ENCODE measurements around the gene KRABD2.
A peak's percentile ranks its signal among the peaks of the same experiment; 100 is the strongest.
"Not testable (repeated sequence)": the region's sequence is repeated elsewhere in the genome, so short reads cannot be mapped to it uniquely, and the experiment has no call there.

Gene KRABD2

DNA sequence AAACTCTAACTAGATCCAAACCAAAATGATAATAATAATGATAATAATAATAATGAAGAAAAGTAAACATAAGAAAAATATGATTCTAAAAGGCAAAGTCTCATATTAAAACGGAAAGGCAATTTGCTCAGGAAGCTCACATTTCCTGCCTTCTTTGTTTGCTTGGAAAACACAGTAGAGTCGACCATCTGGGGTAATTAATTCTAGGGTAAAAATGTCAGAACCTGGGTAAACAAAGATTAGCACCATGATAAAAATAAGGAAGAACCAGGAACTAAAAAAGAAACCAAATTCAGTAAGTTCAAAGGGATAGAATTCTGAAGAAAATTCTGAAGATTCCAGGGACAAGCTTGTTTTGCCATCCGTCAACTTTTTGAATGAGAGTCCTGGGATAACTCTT is 16.2 kb downstream of the KRABD2 start:
- no peak for ATAC-seq

DNA sequence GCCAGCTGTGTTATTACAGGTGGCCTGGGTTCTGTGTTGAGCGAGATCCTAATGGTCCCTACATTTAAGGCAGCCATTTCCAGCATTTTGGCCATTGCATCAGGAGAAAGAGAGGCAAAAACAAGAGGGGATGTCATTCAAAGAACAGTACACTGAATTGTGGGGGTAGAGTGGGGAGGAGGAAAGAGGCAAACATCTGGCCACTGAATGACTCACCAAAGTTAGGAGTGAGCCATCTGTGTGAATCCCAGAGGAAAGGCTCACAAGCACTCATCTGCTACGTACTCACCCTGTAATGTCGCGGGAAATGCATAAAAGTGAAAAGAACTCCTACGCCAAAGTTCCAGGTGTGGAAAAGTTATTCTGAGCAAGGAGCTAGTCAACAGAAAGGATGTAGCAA is 16.7 kb downstream of the KRABD2 start:
- no peak for ATAC-seq

DNA sequence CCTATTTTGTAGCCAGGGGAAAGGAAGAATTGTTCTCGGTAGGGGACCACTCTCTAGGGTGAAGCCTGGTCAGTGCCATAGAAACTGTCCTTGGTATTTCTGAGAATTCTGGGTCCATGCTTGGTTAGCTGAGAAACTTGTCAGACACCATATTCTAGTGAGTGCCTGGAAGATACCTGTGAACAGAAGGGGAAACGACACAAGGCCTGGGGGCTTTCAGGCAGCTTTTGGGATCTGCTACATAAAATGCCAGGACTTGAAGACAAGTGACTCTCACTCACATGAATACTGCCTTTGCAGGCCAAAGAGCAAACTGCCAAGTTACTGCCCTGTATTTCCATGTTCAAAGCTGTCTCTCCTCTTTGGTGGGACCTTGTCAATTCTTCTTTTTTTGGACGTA is 18.6 kb downstream of the KRABD2 start:
- ATAC-seq: no peak

DNA sequence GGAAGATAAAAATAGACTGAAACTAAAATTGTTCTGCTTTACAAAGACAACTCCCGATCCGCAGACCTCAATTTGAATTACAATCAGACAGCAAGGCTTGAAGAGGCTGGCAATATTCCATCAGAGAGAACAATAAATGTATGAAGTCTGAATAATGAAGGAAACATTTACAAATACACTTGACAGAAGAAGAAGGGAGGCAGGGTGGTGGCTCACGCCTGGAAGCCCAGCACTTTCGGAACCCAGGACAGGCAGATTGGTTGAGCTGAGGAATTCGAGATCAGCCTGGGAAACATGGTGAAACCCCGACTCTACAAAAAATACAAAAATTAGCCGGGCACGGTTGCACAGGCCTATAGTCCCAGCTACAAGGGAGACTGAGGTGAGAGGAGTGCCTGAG is 22.3 kb downstream of the KRABD2 start:
- ATAC-seq: no peak

DNA sequence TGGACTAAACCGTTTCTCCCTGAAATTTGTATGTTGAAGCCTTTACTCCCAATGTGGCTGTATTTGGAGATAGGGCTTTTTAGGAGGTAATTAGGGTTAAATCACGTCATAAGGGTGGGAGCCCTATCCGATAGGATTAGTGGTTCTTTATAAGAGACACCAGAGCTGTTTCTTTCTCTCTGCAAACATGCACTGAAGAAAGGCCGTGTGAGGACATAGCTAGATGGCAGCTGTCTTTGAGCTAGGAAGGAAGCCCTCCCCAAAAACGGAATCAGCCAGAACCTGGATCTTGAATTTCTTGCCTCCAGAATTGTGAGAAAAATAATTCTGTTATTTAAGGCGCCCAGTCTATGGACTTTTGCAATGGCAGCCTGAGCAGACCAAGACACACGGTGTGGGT is 22.8 kb downstream of the KRABD2 start:
- no peak for ATAC-seq

DNA sequence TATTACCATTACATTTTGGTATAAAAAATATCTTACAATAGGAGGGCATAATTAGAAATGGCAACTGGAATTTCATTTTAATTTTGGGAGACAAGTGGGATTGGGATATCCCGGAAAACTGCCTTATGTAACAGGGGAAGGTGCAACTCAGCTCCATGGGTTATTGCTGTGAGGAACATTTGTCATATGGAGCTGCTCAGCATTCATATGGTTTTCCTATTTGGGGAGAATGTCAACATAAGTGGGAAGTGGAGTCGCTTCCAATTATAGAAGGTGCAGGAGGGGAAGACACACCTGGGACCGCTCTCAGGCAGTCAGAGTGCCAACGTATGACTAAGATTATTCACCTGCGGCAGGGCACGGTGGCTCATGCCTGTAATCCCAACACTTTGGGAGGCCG is 26.2 kb downstream of the KRABD2 start:
- ATAC-seq: no peak

DNA sequence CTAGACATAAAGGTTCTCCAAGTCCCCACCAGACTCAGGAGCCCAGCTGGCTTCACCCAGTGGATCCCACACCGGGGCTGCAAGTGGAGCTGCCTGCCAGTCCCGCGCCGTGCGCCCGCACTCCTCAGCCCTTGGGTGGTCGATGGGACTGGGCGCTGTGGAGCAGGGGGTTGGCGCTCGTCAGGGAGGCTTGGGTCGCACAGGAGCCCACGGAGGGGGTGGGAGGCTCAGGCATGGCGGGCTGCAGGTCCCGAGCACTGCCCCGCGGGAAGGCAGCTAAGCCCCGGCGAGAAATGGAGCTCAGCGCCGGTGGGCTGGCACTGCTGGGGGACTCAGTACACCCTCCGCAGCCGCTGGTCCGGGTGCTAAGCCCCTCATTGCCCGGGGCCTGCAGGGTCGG is 29.5 kb downstream of the KRABD2 start:
- not testable (repeated sequence) for ATAC-seq

DNA sequence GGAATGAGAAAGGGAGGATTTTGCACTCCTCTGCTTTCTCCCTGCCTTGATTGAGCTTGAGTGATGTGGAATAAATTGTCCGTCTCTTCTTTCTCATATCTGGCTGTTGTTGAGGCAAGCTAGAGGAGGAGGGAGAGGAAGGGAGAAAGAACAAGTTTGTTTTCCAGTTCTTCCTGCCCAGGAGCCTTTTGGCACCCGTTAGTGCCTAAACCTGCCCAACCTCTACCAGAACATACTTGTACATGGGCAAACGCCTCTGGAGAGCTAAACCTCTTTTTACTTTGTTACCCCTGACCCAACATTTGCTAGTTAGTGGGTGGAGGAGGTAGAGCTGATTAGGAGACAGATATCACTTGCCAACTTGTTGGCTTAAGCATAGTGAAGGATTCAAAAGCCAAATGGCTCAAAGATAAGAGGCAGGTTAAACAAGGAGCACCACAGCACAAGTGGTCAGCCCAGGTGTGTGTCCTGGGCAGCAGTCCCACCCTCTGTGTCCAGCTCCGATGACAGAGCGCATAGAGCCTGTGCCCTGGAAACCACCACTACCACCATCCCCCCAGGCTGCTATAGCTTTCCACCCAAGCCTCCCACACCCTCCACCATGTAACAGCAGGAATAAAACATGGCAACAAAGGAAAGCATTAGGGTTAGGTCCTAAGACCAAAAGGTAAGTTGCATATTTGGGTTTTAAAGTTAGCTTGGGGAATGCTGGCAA is 30.4 kb downstream of the KRABD2 start:
- ATAC-seq: no peak

DNA sequence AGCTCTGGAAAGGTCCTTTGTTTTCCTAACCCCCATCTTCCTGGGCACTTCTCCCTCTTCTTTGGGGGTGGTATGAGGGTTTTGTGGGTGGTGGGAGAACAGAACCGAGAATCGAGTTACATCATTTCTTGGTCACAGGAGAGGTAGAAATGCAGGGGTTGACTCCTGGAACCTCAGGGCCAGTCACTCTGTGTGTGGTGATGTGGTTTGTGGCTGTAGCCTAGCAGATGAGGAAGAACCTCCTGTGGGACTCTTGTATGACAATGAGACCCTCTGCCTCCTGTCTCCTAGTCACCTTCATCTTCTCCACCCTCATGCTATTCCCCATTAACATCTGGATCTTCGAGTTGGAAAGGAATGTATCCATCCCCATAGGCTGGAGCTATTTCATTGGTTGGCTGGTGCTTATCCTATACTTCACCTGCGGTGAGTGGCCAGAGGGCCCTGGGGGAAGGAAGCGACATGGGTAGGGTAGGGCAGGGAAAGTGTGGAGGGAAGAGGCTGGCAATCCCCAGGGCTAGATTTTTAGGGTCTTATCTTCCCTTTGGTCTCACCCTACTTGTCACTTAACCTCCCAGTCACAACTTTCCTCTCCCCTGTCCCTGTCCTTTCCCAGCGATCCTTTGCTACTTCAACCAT is 31.3 kb downstream of the KRABD2 start:
- peak in 1 of 2 donors; percentile 27 for ATAC-seq

DNA sequence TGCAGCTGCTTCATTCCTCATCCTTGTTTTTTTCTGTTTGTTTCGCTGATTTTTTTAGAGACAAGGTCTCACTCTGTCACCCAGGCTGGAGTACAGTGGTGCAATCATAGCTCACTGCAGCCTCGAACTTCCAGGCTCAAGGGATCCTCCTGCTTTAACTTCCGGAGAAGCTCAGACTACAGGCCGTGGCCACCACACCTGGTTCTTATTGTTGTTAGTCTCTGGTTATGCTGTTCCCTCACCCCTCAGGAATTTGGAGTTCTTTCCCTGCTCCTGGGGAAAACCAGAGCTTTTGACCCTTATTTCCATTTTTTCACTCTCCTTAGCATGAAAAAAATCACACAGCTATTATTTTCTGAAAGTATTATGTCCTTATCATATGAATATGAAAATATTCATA is 35.0 kb downstream of the KRABD2 start:
- no peak for ATAC-seq

DNA sequence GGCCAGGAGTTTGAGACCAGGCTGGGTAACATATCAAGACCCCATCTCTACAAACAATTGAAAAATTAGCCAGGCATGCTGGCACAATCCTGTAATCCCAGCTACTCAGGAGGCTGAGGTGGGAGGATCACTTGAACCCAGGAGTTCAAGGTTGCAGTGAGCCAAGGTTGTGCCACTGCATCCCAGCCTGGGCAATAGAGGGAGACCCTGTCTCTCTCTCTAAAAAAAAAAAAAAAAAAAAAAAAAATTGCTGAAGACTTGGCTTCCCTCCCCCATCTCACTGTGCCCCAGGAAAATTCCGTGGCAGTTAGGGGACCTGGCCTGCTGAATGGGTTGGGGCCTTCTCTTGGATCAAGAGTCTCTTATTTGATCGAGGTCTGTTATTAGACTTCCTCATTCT is 37.0 kb downstream of the KRABD2 start, which contains the start of gene ODF4:
Gene ODF4, plus strand, starts transcription at position 301 of the 400 bp plus-strand sequence. CDS start 212 bp downstream, outside the sequence.
- no peak for ATAC-seq

DNA sequence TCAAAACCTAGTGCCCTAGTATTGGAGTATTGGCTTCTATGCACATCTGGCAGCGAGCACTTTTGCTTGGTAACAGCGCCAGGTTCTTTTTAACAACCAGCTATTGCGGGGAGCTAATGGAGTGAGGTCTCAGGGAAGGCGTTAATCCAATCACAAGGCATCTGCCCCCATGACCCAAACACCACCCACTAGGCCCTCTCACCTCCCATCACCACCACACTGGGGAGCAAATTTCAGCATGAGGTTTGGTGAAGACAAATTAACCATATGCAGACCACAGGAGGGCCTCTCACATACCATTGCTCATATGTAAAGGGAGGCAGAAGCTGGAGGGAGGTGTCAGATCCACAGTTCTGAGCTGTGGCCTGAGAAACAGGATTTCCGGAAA is 37.8 kb downstream of the KRABD2 start:
- no peak for ATAC-seq

DNA sequence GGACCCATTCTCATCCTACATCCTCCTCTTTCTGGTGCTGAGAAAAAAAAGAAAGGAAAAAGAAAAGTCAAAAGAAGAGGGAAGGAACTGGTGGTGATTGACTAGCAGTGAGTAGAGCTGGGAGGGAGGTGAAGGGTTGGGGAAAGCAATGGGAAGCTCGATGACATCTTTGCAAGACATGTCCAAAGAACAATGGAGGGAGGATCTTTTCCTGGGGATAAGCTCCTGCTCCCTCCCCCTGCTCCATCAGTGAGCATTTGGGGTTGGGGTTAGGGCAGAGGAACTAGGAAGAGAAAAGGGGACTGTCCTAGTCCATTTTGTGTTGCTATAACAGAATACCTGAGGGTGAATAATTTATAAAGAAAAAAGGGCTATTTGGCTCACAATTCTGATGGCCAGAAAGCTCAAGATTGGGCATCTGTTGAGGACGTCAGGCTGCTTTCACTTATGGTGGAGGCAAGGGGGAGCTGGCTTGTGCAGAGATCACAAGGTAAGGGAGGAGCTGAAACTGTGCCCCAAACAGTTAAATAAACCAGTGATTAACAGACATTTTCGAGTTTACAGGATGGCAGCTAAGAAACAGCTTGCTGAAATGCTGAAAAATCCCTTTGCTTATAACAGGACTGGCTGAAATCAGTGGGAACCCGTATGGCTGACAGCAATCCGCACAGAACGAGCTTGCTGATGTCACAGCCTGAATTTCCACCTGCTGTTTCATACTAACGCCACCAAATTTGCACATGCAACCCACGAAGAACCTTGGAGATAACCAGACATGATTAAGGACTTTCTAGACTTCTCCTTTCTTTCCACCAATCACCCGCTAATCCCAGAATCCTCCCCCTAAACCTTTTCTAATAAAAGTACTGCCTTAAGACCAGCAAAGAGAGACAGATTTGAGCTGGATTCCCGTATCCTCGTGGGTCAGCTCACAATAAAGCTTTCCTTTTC is 38.4 kb downstream of the KRABD2 start:
- ATAC-seq: no peak

DNA sequence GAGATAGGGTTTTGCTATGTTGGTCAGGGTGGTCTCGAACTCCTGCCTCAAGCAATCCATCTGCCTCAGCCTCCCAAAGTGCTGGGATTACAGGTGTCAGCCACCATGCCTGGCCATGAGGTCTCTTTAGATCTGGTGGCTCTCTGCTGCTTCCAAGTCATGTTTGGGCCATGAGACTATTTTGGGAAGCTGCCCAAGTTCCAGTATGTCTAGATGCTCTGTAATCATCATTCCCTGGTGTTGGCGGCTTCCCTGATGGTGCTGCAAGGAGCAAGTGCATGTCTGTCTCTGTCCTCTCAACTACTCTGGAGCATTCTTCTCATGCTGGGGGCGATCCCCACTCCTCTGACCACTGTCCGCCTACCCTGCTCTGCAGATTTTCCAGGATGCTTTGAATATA is 43.2 kb downstream of the KRABD2 start:
- ATAC-seq: no peak

DNA sequence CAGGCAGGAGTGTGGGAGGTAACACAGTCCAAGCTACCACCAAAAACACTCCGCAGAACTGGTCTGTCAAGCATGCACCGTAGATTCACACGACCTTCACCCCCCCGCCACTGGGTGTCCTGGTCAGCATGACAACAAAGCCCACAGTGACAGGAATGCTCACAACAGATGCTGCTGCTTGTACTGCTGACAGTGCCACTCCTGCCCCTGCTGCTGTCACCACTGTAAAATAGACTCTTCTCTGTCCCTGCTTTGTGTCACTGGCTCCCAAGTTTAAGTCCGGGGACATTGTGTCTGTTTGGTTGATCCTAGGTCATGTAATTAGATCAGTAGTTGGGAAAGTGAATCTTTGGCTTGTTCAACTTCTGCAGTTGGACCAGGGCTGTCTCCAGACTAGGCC is 43.8 kb downstream of the KRABD2 start:
- no peak for ATAC-seq

DNA sequence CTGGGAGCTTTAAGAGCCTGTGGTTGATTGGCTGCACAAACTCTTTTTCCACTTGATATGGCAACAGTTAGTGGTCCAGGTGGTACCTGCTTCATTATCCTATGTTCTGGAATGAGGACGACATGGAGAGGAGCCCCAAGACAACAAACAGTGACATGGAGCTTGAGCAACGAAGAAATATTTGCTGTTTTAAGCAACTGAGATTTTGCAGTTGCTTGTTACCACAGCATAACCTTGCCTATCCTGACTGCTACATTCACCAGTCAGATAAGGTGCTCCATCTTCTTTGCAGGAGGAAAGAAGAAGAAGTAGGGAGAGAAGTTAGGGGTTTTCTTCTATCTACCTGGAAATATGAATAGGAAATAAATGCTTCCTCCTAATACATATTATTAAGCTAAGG is 44.4 kb downstream of the KRABD2 start:
- no peak for ATAC-seq

DNA sequence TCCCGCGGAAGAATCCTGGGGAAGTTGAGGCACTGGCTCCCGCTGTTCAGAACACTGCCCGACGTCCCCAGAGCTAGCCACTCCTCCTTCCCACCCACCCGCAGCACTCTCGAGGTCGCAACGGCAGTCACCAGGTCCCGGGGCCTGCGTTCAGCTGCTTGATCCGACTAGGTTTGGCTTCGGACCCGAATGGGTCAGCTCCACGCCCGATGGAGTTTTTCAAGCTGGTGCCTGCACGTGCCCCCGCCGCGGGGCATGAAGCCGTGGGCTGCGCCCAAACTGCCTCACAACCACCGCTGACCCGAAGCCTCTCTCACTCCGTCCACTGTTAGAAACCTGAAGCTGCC is 49.2 kb downstream of the KRABD2 start:
- ATAC-seq: no peak

All from activated CD4-positive, CD25-positive, alpha-beta regulatory T cell treated with anti-CD3 and anti-CD28 coated beads, Interleukin-2, amount 50 U/mL, for 24 hours (primary cell).